RPMI8226 (cell line): ENCODE data around the gene PHACTR4.
A peak's percentile ranks its signal among the peaks of the same experiment; 100 is the strongest.
"Not testable (repeated sequence)": the region's sequence is repeated elsewhere in the genome, so short reads cannot be mapped to it uniquely, and the experiment has no call there.

ENCODE experiments used
- DNase-seq: peaks from one replicate; pipeline ENCODE4 v3.0.0-alpha.2; 2015

PHACTR4 gene

DNA sequence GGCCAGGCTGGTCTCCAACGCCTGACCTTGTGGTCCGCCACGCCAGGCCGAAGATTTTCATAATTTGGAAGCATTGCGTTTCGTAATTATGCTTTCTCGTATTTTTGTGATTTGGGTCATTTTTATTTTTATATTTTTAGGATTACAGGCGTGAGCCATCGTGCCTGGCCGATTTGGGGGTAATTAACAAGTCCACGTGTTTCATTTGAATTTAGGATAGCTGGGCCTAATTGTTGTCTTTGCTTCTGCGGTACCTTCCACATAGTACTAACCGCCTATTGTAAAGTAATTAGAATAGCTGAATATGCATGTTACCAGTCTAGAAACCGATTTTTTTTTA lies 137.3 kb downstream of the PHACTR4 start:
- no peak for DNase-seq

- DNase-seq: no peak
Observed at GRCh38 chr1:28507247-28507645, 137.7 kb downstream of the PHACTR4 start.

- no peak for DNase-seq
Observed at GRCh38 chr1:28507646-28508434, 138.3 kb downstream of the PHACTR4 start.

DNA sequence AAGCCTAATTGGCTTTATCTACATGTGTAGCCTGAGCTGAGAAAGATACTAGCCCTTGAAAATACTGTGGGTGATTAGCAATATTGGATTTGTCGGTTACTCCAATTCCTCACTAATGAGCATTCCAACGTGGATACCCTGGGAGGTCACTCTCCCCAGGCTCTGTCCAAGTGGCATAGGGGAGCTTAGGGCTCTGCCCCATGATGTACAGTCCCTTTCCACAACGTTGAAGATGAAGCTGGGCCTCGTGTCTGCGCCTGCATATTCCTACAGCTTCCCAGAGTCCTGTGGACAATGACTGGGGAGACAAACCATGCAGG lies 138.9 kb downstream of the PHACTR4 start:
- no peak for DNase-seq

DNA sequence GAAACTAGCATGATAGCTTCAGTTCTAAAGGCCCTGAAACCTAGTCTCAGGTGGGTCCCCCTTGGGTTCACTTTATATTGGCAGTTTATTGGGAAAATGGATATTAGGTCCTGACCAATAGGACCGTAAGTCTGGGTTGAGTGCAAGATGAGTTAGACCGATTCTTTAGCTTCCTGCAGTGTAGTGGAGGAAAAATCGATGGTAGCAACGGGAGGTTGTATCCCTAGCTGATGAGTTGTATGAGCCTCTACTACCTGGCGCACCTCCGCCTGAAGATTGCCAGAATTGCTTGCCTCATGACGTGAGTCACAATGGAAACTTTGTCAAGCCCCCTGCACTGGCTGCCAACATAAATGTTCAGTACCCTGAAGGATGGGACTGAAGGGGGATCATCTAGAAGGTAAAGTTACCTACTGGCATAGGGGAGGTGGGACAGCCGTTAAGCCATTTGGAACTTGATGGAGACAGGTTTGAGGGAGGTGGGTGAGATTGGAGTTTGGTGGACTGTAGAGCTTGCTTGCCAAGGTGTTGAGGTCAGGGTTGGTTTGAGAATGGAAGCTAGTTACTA lies 140.2 kb downstream of the PHACTR4 start:
- peak; percentile 53 for DNase-seq

DNA sequence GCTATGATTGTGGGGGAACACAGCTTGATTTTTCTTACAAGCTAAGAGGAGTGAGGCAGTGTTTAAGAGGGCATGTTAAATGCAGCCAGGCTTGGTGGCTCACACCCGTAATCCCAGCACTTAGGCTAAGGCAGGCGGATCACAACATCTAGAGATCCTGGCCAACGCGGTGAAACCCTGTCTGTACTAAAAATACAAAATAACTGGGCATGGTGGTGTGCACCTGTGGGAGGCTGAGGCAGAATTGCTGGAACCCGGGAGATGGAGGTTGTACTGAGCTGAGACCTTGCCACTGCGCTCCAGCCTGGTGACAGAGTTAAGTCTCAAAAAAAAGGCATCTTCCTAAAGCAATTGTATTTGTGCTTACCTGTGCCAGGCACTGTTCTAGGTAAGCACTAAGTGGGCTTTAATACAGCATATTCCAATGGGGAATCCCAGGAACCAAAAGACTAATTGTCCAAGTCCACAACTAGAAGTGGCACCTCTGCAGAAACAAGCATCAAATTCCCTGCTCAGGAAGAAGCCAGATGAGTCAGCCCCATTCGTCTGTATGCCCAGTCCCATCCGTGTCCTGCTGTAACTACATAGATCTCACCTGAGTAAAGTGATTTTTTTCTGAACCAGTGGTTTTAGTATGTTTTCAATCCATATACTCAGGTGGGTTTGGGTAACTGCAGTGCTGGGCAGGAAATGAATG lies 140.9 kb downstream of the PHACTR4 start:
- DNase-seq: peak; percentile 63

- no peak for DNase-seq
Observed at GRCh38 chr1:28510970-28511440, 141.5 kb downstream of the PHACTR4 start.

- no peak for DNase-seq
Observed at GRCh38 chr1:28512058-28512611, 142.6 kb downstream of the PHACTR4 start.

- DNase-seq: not testable (repeated sequence)
Observed at GRCh38 chr1:28514445-28514933, 144.9 kb downstream of the PHACTR4 start.

- DNase-seq: no peak
Observed at GRCh38 chr1:28516518-28516956, 147.0 kb downstream of the PHACTR4 start.

- DNase-seq: no peak
Observed at GRCh38 chr1:28517649-28517999, 148.1 kb downstream of the PHACTR4 start.

GRCh38 chr1:28518000-28518744 lies 148.6 kb downstream of the PHACTR4 start:
- DNase-seq: peak; percentile 97

DNA sequence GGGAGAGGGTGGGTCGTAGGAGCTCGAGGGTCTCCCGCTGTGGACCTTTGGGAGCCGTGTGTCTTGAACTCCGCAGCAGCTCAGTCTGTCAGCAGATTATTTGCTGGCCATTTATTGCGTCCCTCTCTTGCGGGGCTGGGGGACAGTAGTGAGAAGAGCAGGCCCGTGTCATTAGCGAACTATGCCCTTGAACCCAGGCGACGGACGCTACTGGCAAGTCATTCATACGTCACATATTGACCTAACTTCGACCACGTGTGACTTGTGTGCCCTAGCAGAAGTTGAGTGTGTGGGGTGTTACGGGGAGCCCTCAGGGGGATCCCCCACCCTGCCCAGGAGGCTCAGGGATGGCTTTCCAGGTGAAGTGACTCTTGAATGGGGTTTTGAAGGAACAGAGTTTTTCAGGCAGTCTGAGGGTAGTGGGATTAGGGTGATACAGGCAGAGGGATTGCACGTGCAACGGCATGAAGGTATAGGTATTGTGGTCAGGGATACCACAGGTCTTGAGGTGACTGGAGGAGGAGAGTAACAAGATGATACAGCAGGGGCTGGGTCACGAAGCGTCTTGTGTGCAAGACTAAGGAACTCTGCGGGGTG lies 149.3 kb downstream of the PHACTR4 start:
- DNase-seq: peak; percentile 71

- DNase-seq: no peak
Observed at GRCh38 chr1:28519946-28520725, 150.6 kb downstream of the PHACTR4 start.

- DNase-seq: not testable (repeated sequence)
Observed at GRCh38 chr1:28520796-28521195, 151.3 kb downstream of the PHACTR4 start.

- DNase-seq: no peak
Observed at GRCh38 chr1:28521502-28522164, 152.1 kb downstream of the PHACTR4 start.

- not testable (repeated sequence) for DNase-seq
Observed at GRCh38 chr1:28522537-28522936, 153.0 kb downstream of the PHACTR4 start.

GRCh38 chr1:28525002-28525642 lies 155.6 kb downstream of the PHACTR4 start:
- not testable (repeated sequence) for DNase-seq

DNA sequence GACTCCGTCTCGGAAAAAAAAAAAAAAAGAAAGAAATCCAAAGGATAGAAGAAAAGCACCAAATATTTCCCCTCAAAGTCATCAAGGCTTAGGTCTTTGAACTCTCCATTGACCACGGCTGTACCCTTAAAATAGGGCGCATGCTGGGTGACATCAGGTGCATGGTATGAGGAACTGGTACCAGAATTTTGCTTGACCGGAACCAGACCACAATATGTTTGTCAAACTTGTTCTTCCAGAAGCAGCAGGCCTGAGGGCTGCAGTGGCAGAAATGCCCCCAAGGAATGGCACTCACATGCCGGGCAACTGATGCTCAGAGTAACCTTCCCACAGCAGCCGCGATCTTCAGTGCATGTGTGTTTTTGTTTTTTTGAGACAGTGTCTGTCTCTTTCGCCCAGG lies 157.3 kb downstream of the PHACTR4 start:
- DNase-seq: no peak

- DNase-seq: no peak
Observed at GRCh38 chr1:28530456-28530855, 160.9 kb downstream of the PHACTR4 start.

GRCh38 chr1:28534671-28535070 lies 165.1 kb downstream of the PHACTR4 start:
- no peak for DNase-seq
